Neuronal stem cell (in vitro differentiated cells): ENCODE measurements around the gene KREMEN1.

ENCODE experiments used
- DNase-seq: peaks from one replicate; pipeline ENCODE4 v3.0.0-alpha.2; 2013; ENCODE audit warnings: low spot score
- H2AFZ ChIP-seq: one replicate; pipeline ENCODE4 v1.6.1; 2013; ENCODE audit warnings: mild to moderate bottlenecking, low read length, inconsistent platforms
- H2AK5ac ChIP-seq: 2 replicates; pipeline ENCODE4 v1.6.1; 2013; ENCODE audit warnings: low read depth, mild to moderate bottlenecking, inconsistent platforms, low read length, moderate library complexity, mixed read lengths
- H2BK120ac ChIP-seq: 2 replicates; pipeline ENCODE4 v1.6.1; 2013; ENCODE audit warnings: low read depth, mild to moderate bottlenecking, inconsistent platforms, low read length, moderate library complexity, mixed read lengths
- H2BK12ac ChIP-seq: one replicate; pipeline ENCODE4 v1.6.1; 2013; ENCODE audit warnings: low read length, inconsistent platforms
- H2BK15ac ChIP-seq: 2 replicates; pipeline ENCODE4 v1.6.1; 2013; ENCODE audit warnings: mild to moderate bottlenecking, low read length, inconsistent platforms, mixed read lengths
- H2BK5ac ChIP-seq: one replicate; pipeline ENCODE4 v1.6.1; 2013; ENCODE audit warnings: inconsistent platforms, mild to moderate bottlenecking, low read length, moderate library complexity
- H3K14ac ChIP-seq: one replicate; pipeline ENCODE4 v1.6.1; 2013; ENCODE audit warnings: low read length, inconsistent platforms
- H3K18ac ChIP-seq: 2 replicates; pipeline ENCODE4 v1.6.1; 2013; ENCODE audit warnings: low read length, inconsistent platforms
- H3K23ac ChIP-seq: 2 replicates; pipeline ENCODE4 v1.6.1; 2013; ENCODE audit warnings: low read depth, mild to moderate bottlenecking, mixed read lengths, low read length, inconsistent platforms; ENCODE audit not compliant: poor library complexity
- H3K27ac ChIP-seq: replicated peaks from 3 replicates; pipeline ENCODE4 v1.5.1; 2013; ENCODE audit warnings: low read length, inconsistent platforms
- H3K27me3 ChIP-seq, 3 experiments: 2 replicates each; pipeline ENCODE4 v1.6.1; 2013; ENCODE audit warnings: low read length in 3 of 3, mild to moderate bottlenecking in 2 of 3, inconsistent platforms in 1 of 3, low read depth in 1 of 3, mixed read lengths in 1 of 3, moderate library complexity in 1 of 3; ENCODE audit not compliant: control insufficient read depth in 3 of 3, insufficient read depth in 3 of 3
- H3K36me3 ChIP-seq, 2 donors: replicated peaks in 1 of 2; 2 replicates each; pipeline ENCODE4 v1.6.1; 2013; ENCODE audit warnings: low read length in 2 of 2; ENCODE audit not compliant: control insufficient read depth in 2 of 2, insufficient read depth in 2 of 2
- H3K4ac ChIP-seq: 2 replicates; pipeline ENCODE4 v1.6.1; 2013; ENCODE audit warnings: inconsistent platforms, mild to moderate bottlenecking, low read length, moderate library complexity
- H3K4me1 ChIP-seq, 2 donors: 1 replicate in 1 of 2; 2 replicates in 1 of 2; pipeline ENCODE4 v1.6.1; 2013; ENCODE audit warnings: low read length in 2 of 2, low read depth in 1 of 2; ENCODE audit not compliant: control insufficient read depth in 2 of 2, insufficient read depth in 1 of 2
- H3K4me2 ChIP-seq: one replicate; pipeline ENCODE4 v1.6.1; 2013; ENCODE audit warnings: mild to moderate bottlenecking, low read length, inconsistent platforms; ENCODE audit not compliant: insufficient read depth, poor library complexity, severe bottlenecking
- H3K4me3 ChIP-seq, 2 donors: 2 replicates each; pipeline ENCODE4 v1.5.1; 2013; ENCODE audit warnings: low read length in 2 of 2, mild to moderate bottlenecking in 2 of 2, inconsistent platforms in 1 of 2, moderate library complexity in 1 of 2
- H3K79me1 ChIP-seq: one replicate; pipeline ENCODE4 v1.6.1; 2013; ENCODE audit warnings: low read depth, mild to moderate bottlenecking, inconsistent platforms, low read length, moderate library complexity
- H3K9ac ChIP-seq: one replicate; pipeline ENCODE4 v1.6.1; 2013; ENCODE audit warnings: mild to moderate bottlenecking, low read depth, low read length, inconsistent platforms; ENCODE audit not compliant: poor library complexity
- H3K9me3 ChIP-seq, 2 donors: replicated peaks in 1 of 2; 2 replicates each; pipeline versions ENCODE3 to v1.6.1; 2013; ENCODE audit warnings: low read length in 2 of 2, mild to moderate bottlenecking in 2 of 2, inconsistent platforms in 1 of 2, low read depth in 1 of 2, mixed read lengths in 1 of 2, moderate library complexity in 1 of 2; ENCODE audit not compliant: control insufficient read depth in 2 of 2, insufficient read depth in 1 of 2
- H4K8ac ChIP-seq: one replicate; pipeline ENCODE4 v1.6.1; 2013; ENCODE audit warnings: low read depth, mild to moderate bottlenecking, inconsistent platforms, low read length, moderate library complexity
- H4K91ac ChIP-seq: one replicate; pipeline ENCODE4 v1.6.1; 2013; ENCODE audit warnings: low read length, low read depth, mild to moderate bottlenecking, inconsistent platforms; ENCODE audit not compliant: poor library complexity
- WGBS, 2 donors: extraction: QIAGEN DNeasy Blood & Tissue Kit; methylation state at CpG; one replicate each; pipeline ENCODE4 v1.1.7; 2013; ENCODE audit warnings: missing lambda C conversion rate in 2 of 2, mixed read lengths in 1 of 2; ENCODE audit not compliant: insufficient read length in 2 of 2, insufficient replicate concordance in 1 of 2; ENCODE audit errors: extremely low coverage in 2 of 2; 5-methylcytosine and 5-hydroxymethylcytosine counted together

The KREMEN1 gene

DNA sequence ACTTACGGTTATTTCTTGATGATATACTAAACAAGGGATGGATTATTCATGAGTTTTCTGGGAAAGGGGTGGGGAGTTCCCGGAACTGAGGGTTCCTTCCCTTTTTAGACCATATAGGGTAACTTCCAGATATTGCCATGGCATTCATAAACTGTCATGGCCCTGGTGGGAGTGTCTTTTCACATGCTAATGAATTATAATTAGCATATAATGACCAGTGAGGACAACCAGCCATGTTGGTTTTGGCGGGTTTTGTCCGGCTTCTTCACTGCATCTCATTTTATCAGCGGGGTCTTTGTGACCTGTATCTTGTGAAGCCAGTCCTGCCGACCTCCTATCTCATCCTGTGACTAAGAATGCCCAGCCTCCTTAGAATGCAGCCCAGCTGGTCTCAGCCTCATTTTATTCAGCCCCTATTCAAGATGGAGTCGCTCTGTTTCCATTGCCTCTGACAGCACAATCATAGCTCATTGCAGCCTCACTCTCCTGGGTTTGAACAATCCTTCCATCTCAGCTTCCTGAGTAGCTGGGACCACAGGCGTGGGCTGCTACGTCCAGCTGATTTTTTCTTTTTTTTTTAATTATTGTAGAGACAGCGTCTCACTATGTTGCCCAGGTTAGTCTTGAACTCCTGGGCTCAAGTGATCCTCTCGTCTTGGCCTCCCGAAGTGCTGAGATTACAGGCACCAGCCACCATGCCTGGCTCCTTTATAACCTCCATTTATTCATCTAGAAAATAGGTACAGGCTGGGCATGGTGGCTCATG, 80.3 kb downstream of the KREMEN1 start:
- no peak for DNase-seq
- Histone ChIP-seq H2BK15ac (no peak overlapping the region), H3K4me2 (no peak overlapping the region), H2BK5ac (no peak overlapping the region), H3K4ac (no peak overlapping the region), H2AK5ac (peak overlapping the region; percentile 40), H2BK12ac (no peak overlapping the region), H3K79me1 (no peaks in the 10 kb centered on the region), H3K14ac (no peak overlapping the region), H3K27me3 (no peaks in the 10 kb centered on the region), H4K8ac (no peak overlapping the region), H3K9ac (no peak overlapping the region), H3K27ac (no peak overlapping the region), H3K9me3 (no peaks in the 10 kb centered on the region), H3K4me3 (peak overlapping the region in 1 of 2 donors; percentile 43), H4K91ac (no peak overlapping the region), H3K4me1 (peaks cover 26 to 51% of the 10 kb centered on the region in 2 donors), H3K36me3 (no peaks in the 10 kb centered on the region), H3K18ac (no peak overlapping the region), H2BK120ac (no peak overlapping the region), H2AFZ (no peak overlapping the region), H3K23ac (no peak overlapping the region)
- WGBS, 2 donors = no CpG with 5 or more reads among the region's 12 CpGs

DNA sequence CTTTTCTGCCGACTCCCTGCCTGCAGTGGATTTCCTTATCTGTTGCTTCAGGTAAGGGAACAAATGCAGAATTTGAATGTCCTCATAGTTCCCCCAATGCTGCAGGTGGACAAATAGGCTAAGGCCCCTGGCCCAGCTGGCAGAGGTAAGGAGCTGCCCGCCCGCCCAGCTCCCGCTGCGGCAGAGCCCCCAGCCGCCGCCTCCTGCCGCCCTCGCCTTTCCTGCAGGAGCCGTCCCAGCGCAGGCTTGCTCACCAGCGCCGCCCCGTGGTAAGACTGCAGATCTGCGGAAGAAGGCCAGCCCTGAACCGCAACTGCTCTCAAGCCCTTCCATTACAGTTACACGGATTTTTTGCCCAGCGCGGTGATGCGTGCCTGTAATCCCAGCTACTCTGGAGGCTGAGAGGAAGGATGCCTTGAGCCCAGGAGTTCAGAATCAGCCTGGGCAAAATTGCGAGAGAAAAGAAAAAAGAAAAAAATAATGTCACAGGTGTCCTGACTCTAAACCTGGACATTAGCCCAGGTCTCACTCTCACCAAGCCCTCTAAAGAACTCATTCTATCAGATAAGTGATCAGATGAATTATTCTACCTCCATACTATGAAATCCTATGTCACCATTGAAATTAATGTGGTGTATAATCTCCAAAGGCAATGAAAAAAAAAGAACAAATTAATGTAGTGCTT, 81.7 kb downstream of the KREMEN1 start:
- Histone ChIP-seq H4K91ac (no peak overlapping the region), H4K8ac (no peak overlapping the region), H3K4me3 (no peak overlapping the region), H3K4me2 (no peak overlapping the region), H3K27ac (no peak overlapping the region), H2AFZ (peak overlapping the region; percentile 57), H3K4ac (no peak overlapping the region), H3K27me3 (no peaks in the 10 kb centered on the region), H2BK5ac (no peak overlapping the region), H3K36me3 (no peaks in the 10 kb centered on the region), H2BK15ac (no peak overlapping the region), H2BK120ac (no peak overlapping the region), H3K18ac (no peak overlapping the region), H3K4me1 (peaks cover 26 to 48% of the 10 kb centered on the region in 2 donors), H3K9me3 (no peaks in the 10 kb centered on the region), H3K14ac (no peak overlapping the region), H3K9ac (no peak overlapping the region), H2BK12ac (no peak overlapping the region), H3K23ac (no peak overlapping the region), H2AK5ac (no peak overlapping the region), H3K79me1 (no peaks in the 10 kb centered on the region)
- WGBS, 2 donors = no CpG with 5 or more reads among the region's 21 CpGs
- DNase-seq = peak; percentile 75

DNA sequence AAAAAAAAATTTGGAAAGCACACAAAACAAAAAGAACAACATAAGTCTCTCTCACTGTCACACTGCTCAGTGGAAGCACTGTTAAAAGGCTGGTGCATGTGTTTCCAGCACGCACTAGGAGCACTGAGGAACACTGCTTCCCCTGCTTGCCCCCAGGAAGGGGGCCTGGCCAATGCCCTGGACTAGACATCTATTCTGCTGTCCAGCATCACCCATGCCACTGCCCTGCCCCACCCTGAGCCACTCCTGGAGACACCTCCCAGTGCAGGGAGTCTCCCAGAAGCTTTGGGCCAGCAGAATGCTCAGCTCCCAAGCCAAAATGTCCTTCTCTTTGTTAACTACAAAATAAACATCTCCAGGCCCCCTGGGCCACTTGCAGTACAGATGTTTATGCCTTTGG, 83.1 kb downstream of the KREMEN1 start:
- DNase-seq = no peak
- Histone ChIP-seq H3K27me3 (no peaks in the 10 kb centered on the region), H3K4me2 (no peak overlapping the region), H3K14ac (no peak overlapping the region), H3K4ac (no peak overlapping the region), H4K8ac (no peak overlapping the region), H2AFZ (peak overlapping the region; percentile 41), H2BK12ac (no peak overlapping the region), H2BK15ac (no peak overlapping the region), H4K91ac (no peak overlapping the region), H3K23ac (no peak overlapping the region), H3K4me3 (no peak overlapping the region), H3K9ac (no peak overlapping the region), H3K9me3 (no peaks in the 10 kb centered on the region), H2BK5ac (no peak overlapping the region), H2AK5ac (no peak overlapping the region), H3K79me1 (no peaks in the 10 kb centered on the region), H3K36me3 (no peaks in the 10 kb centered on the region), H3K18ac (no peak overlapping the region), H3K27ac (no peak overlapping the region), H3K4me1 (peaks cover 12 to 33% of the 10 kb centered on the region in 2 donors), H2BK120ac (no peak overlapping the region)
- no CpG with 5 or more reads among the region's 1 CpG for WGBS, 2 donors

DNA sequence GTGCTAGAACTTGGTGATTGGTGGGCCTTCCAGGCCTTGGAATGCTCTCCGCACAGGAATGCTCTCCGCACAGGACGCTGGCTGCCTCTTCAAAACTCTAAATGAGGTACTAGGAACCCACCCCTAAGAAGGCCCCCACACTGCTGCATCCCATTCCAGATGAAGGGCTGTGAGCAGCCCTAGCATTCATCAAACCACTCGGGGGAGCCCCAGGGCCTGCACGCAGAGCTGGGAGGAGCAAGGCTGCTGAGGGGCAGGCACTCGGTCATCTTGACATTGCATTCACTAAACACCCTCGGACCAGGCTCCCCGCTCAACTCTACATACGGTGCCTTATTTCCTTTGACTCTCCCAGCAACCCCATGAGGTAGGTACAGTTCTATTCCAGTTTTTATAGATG, 83.7 kb downstream of the KREMEN1 start:
- H3K14ac ChIP-seq = no peak overlapping the region
- no peak overlapping the region for H3K4ac ChIP-seq
- H2AFZ ChIP-seq = peak overlapping the region; percentile 41
- no peak overlapping the region for H4K8ac ChIP-seq
- no peak overlapping the region for H3K4me2 ChIP-seq
- H4K91ac ChIP-seq = no peak overlapping the region
- H3K18ac ChIP-seq = no peak overlapping the region
- H2BK5ac ChIP-seq = no peak overlapping the region
- H3K4me1 ChIP-seq = peaks cover 12 to 28% of the 10 kb centered on the region in 2 donors
- no CpG with 5 or more reads among the region's 9 CpGs for WGBS, 2 donors
- no peak for DNase-seq
- H3K27me3 ChIP-seq = no peaks in the 10 kb centered on the region
- no peak overlapping the region for H2AK5ac ChIP-seq
- no peak overlapping the region for H2BK12ac ChIP-seq
- no peaks in the 10 kb centered on the region for H3K79me1 ChIP-seq
- no peak overlapping the region for H2BK120ac ChIP-seq
- H3K27ac ChIP-seq = no peak overlapping the region
- no peak overlapping the region for H3K4me3 ChIP-seq
- no peak overlapping the region for H3K9ac ChIP-seq
- no peak overlapping the region for H2BK15ac ChIP-seq
- no peaks in the 10 kb centered on the region for H3K36me3 ChIP-seq
- H3K9me3 ChIP-seq = no peaks in the 10 kb centered on the region
- H3K23ac ChIP-seq = no peak overlapping the region
